H9 (cell line): Measurements from ENCODE around the gene PSMD1. TPM values are rescaled to one million over a fixed set of nuclear protein-coding genes. Genes with fewer than 3 reads are reported as not detected.

Experiments
- DNase-seq: peaks from one replicate; pipeline ENCODE4 v3.0.0-alpha.2; 2017
- H2AFZ ChIP-seq: one replicate; pipeline ENCODE4 v1.6.1; 2013; ENCODE audit warnings: mild to moderate bottlenecking, low read length, control low read depth, moderate library complexity
- H2AK5ac ChIP-seq: 2 replicates; pipeline ENCODE4 v1.6.1; 2013; ENCODE audit warnings: low read length, control low read depth, mixed read lengths; ENCODE audit not compliant: insufficient read length
- H2BK120ac ChIP-seq: one replicate; pipeline ENCODE4 v1.6.1; 2013; ENCODE audit warnings: low read depth, mild to moderate bottlenecking, low read length, control low read depth, inconsistent platforms; ENCODE audit not compliant: poor library complexity, severe bottlenecking
- H2BK12ac ChIP-seq: 2 replicates; pipeline ENCODE4 v1.6.1; 2013; ENCODE audit warnings: low read length, control low read depth, mixed read lengths, low read depth; ENCODE audit not compliant: insufficient read length
- H2BK15ac ChIP-seq: 2 replicates; pipeline ENCODE4 v1.6.1; 2013; ENCODE audit warnings: low read depth, low read length, control low read depth
- H2BK20ac ChIP-seq: one replicate; pipeline ENCODE4 v1.6.1; 2013; ENCODE audit warnings: low read depth, mild to moderate bottlenecking, low read length, control low read depth, inconsistent platforms; ENCODE audit not compliant: poor library complexity, severe bottlenecking
- H2BK5ac ChIP-seq: 2 replicates; pipeline ENCODE4 v1.6.1; 2013; ENCODE audit warnings: low read length, control low read depth, mixed read lengths; ENCODE audit not compliant: insufficient read length
- H3K14ac ChIP-seq: 2 replicates; pipeline ENCODE4 v1.6.1; 2013; ENCODE audit warnings: low read length, control low read depth; ENCODE audit not compliant: insufficient read depth
- H3K18ac ChIP-seq: 2 replicates; pipeline ENCODE4 v1.6.1; 2013; ENCODE audit warnings: low read depth, mild to moderate bottlenecking, mixed read lengths, low read length, control low read depth; ENCODE audit not compliant: insufficient read length
- H3K23ac ChIP-seq: 2 replicates; pipeline ENCODE4 v1.6.1; 2013; ENCODE audit warnings: low read length, control low read depth, mixed read lengths, low read depth; ENCODE audit not compliant: insufficient read length
- H3K23me2 ChIP-seq: 2 replicates; pipeline ENCODE4 v1.6.1; 2013; ENCODE audit warnings: low read depth, mild to moderate bottlenecking, mixed read lengths, low read length, control low read depth; ENCODE audit not compliant: insufficient read length, poor library complexity, severe bottlenecking
- H3K27ac ChIP-seq: 2 replicates; pipeline ENCODE4 v1.5.1; 2013; ENCODE audit warnings: low read length, control low read depth, mixed read lengths, low read depth; ENCODE audit not compliant: insufficient read length
- H3K27me3 ChIP-seq: 2 replicates; pipeline ENCODE4 v1.6.1; 2013; ENCODE audit warnings: low read length, control low read depth, inconsistent platforms; ENCODE audit not compliant: insufficient read depth
- H3K4ac ChIP-seq: 2 replicates; pipeline ENCODE4 v1.6.1; 2013; ENCODE audit warnings: low read depth, mild to moderate bottlenecking, control low read depth, inconsistent platforms, low read length, moderate library complexity
- H3K4me1 ChIP-seq: 2 replicates; pipeline ENCODE4 v1.6.1; 2013; ENCODE audit warnings: low read length, control low read depth, inconsistent platforms; ENCODE audit not compliant: insufficient read depth
- H3K4me2 ChIP-seq: 2 replicates; pipeline ENCODE4 v1.6.1; 2013; ENCODE audit warnings: low read length, control low read depth, mixed read lengths; ENCODE audit not compliant: insufficient read length, insufficient read depth
- H3K56ac ChIP-seq: 2 replicates; pipeline ENCODE4 v1.6.1; 2013; ENCODE audit warnings: low read depth, mild to moderate bottlenecking, mixed read lengths, low read length, control low read depth; ENCODE audit not compliant: insufficient read length
- H3K79me1 ChIP-seq: 2 replicates; pipeline ENCODE4 v1.6.1; 2013; ENCODE audit warnings: low read depth, mild to moderate bottlenecking, moderate library complexity, low read length, control low read depth, inconsistent platforms; ENCODE audit not compliant: insufficient read depth, poor library complexity, severe bottlenecking
- H3K79me2 ChIP-seq: 2 replicates; pipeline ENCODE4 v1.6.1; 2013; ENCODE audit warnings: low read length, control low read depth, inconsistent platforms; ENCODE audit not compliant: insufficient read depth
- H3K9ac ChIP-seq: 2 replicates; pipeline ENCODE4 v1.6.1; 2013; ENCODE audit warnings: low read length, control low read depth, mixed read lengths; ENCODE audit not compliant: insufficient read length; ENCODE audit errors: extremely low read depth
- H3K9me3 ChIP-seq: one replicate; pipeline ENCODE4 v1.6.1; 2013; ENCODE audit warnings: low read depth, low read length, inconsistent platforms; ENCODE audit not compliant: control insufficient read depth
- H3T11ph ChIP-seq: one replicate; pipeline ENCODE4 v1.6.1; 2013; ENCODE audit warnings: mild to moderate bottlenecking, low read length, control low read depth, inconsistent platforms
- H4K20me1 ChIP-seq: one replicate; pipeline ENCODE4 v1.6.1; 2013; ENCODE audit not compliant: control insufficient read depth, insufficient read length, insufficient read depth
- H4K5ac ChIP-seq: 2 replicates; pipeline ENCODE4 v1.6.1; 2013; ENCODE audit warnings: low read depth, mild to moderate bottlenecking, mixed read lengths, low read length, control low read depth; ENCODE audit not compliant: insufficient read length
- H4K8ac ChIP-seq: replicated peaks from 2 replicates; pipeline ENCODE4 v1.6.1; 2013; ENCODE audit warnings: low read length, control low read depth, mixed read lengths, low read depth; ENCODE audit not compliant: insufficient read length
- H4K91ac ChIP-seq: 2 replicates; pipeline ENCODE4 v1.6.1; 2013; ENCODE audit warnings: low read depth, mild to moderate bottlenecking, moderate library complexity, mixed read lengths, low read length, control low read depth; ENCODE audit not compliant: insufficient read length
- H3K27ac Mint-ChIP-seq, 3 experiments: 2 replicates in 2 of 3; 3 replicates in 1 of 3; pipeline ENCODE4 v1.8.0; 2020 to 2021; ENCODE audit warnings: mixed read lengths in 3 of 3, mild to moderate bottlenecking in 1 of 3, moderate library complexity in 1 of 3
- H3K27me3 Mint-ChIP-seq: 2 replicates; pipeline ENCODE4 v1.8.0; 2021; ENCODE audit warnings: low read depth, mild to moderate bottlenecking, moderate library complexity, mixed read lengths
- H3K36me3 Mint-ChIP-seq, 3 experiments: 2 replicates in 2 of 3; 3 replicates in 1 of 3; pipeline ENCODE4 v1.8.0; 2020 to 2021; ENCODE audit warnings: low read depth in 3 of 3, mixed read lengths in 3 of 3; ENCODE audit not compliant: insufficient read depth in 1 of 3
- H3K4me1 Mint-ChIP-seq, 2 experiments: 2 replicates each; pipeline ENCODE4 v1.8.0; 2020; ENCODE audit warnings: mixed read lengths in 2 of 2
- H3K4me3 Mint-ChIP-seq, 2 experiments: 2 replicates in 1 of 2; 3 replicates in 1 of 2; pipeline ENCODE4 v1.8.0; 2020 to 2021; ENCODE audit warnings: mild to moderate bottlenecking in 2 of 2, mixed read lengths in 2 of 2, moderate library complexity in 1 of 2
- H3K9me3 Mint-ChIP-seq, 2 experiments: 2 replicates in 1 of 2; 3 replicates in 1 of 2; pipeline ENCODE4 v1.8.0; 2020; ENCODE audit warnings: mild to moderate bottlenecking in 2 of 2, mixed read lengths in 2 of 2, moderate library complexity in 1 of 2
- CTCF ChIP-seq: fragments of 200-600 bp; sonication (generic); conservative IDR thresholded peaks from 3 replicates; pipeline ENCODE4 v1.8.0; 2021; ENCODE audit warnings: antibody characterized with exemption, mild to moderate bottlenecking
- WGBS: extraction: QIAGEN DNeasy Blood & Tissue Kit; methylation state at CpG from one replicate; pipeline ENCODE4 v1.1.7; 2013; ENCODE audit warnings: missing lambda C conversion rate, low lambda C conversion rate, mixed read lengths; ENCODE audit not compliant: insufficient read length; ENCODE audit errors: extremely low coverage; 5-methylcytosine and 5-hydroxymethylcytosine counted together
- total RNA-seq: library from RNA; stranded (reverse); gene quantifications from 2 replicates; pipeline ENCODE4 v1.2.1, GENCODE V29; 2021

Gene PSMD1
- total RNA-seq, 1 experiment from 2014 or later = 166 TPM

- H3K27ac Mint-ChIP-seq = no peak overlapping the region; a peak in 1 of 7 replicates
- Histone ChIP-seq H3K9me3 (peaks cover 19% of the 10 kb centered on the region), H3K18ac (no peak overlapping the region), H2BK12ac (no peak overlapping the region), H2BK5ac (no peak overlapping the region), H2BK15ac (no peak overlapping the region), H4K8ac (no peak overlapping the region), H3K23ac (no peak overlapping the region), H2AFZ (no peak overlapping the region), H2AK5ac (no peak overlapping the region), H3K4ac (no peak overlapping the region), H3K4me1 (no peaks in the 10 kb centered on the region), H4K91ac (no peak overlapping the region), H3K79me1 (peaks cover 5% of the 10 kb centered on the region), H3K14ac (no peak overlapping the region), H3K4me2 (no peak overlapping the region), H3K23me2 (no peaks in the 10 kb centered on the region), H2BK120ac (no peak overlapping the region), H2BK20ac (no peak overlapping the region), H3K79me2 (0 out of 2 replicates have a peak, but pooled peaks cover 2% of the 10 kb centered on the region), H3K27me3 (no peaks in the 10 kb centered on the region), H4K20me1 (no peaks in the 10 kb centered on the region), H3K56ac (no peak overlapping the region), H4K5ac (no peak overlapping the region), H3T11ph (no peak overlapping the region), H3K27ac (no peak overlapping the region), H3K9ac (no peak overlapping the region)
- H3K4me1 Mint-ChIP-seq = peaks cover 0 to 3% of the 10 kb centered on the region in 2 experiments; a peak in 2 of 4 replicates
- no peak for TF ChIP-seq CTCF
- peaks cover 33 to 39% (median 39%) of the 10 kb centered on the region in 3 experiments for H3K36me3 Mint-ChIP-seq
- no peak overlapping the region for H3K4me3 Mint-ChIP-seq
- no peaks in the 10 kb centered on the region for H3K27me3 Mint-ChIP-seq
- peaks cover 13 to 16% of the 10 kb centered on the region in 2 experiments for H3K9me3 Mint-ChIP-seq
- DNase-seq = no peak
- no CpG with 5 or more reads among the region's 2 CpGs for WGBS
These were observed 46.1 kb downstream of the PSMD1 start for GRCh38 chr2:231102772-231103171.
